Mucosa of gallbladder (tissue), 1 donor: ENCODE data around the gene MAL. TPM values are rescaled to one million over a fixed set of nuclear protein-coding genes. Genes with fewer than 3 reads are reported as not detected.
A peak's percentile ranks its signal among the peaks of the same experiment; 100 is the strongest.

ENCODE experiments used
- DNase-seq: peaks from one replicate; pipeline ENCODE4 v3.0.0-alpha.2; 2020; ENCODE audit warnings: low spot score
- total RNA-seq: library from RNA; stranded (reverse); gene quantifications from one replicate; pipeline ENCODE4 v1.2.1, GENCODE V29; 2021
- donor health status: DM: no; HTN: no; CAD: no.

The MAL gene
- total RNA-seq, result 2.9 TPM

DNA sequence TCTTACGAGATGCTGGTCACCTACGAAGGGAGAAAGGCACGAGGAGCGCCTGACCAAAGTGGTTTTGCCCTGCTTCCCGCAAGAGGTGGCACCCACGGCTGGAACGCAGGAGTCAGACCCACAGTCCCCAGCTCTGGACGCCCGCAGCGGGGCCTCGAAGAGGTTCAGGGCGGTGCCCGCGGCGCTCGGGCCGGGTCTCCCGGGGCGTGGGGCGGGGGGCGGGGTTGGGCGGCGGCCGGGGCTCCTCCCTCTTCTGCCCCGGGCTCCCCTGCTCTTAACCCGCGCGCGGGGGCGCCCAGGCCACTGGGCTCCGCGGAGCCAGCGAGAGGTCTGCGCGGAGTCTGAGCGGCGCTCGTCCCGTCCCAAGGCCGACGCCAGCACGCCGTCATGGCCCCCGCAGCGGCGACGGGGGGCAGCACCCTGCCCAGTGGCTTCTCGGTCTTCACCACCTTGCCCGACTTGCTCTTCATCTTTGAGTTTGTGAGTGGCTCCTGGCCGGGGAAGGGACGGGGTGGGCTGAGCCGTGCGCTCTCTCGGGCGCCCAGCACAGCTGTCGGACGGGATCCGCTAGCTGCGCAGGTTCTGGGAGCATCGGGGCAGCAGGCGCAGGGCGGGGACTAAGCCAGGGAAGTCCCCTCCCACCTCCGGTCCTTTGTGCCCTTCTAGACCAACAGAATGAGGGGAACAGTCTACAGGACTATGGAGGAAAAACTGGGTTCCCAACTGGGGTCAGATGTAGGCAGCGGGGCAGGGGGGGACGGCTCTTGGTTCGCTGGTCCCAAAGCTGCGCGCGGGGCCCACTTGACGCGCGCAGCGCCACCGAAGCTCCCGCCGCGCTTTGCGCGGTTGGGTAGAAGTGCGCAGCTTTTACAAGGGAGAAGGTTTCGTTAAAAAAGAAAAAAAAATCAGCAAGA, at the start of gene MAL:
MAL (plus strand) TSS at position 303 of the 914 bp plus-strand sequence; CDS start at position 388, 85 bp downstream.
- no peak for DNase-seq

DNA sequence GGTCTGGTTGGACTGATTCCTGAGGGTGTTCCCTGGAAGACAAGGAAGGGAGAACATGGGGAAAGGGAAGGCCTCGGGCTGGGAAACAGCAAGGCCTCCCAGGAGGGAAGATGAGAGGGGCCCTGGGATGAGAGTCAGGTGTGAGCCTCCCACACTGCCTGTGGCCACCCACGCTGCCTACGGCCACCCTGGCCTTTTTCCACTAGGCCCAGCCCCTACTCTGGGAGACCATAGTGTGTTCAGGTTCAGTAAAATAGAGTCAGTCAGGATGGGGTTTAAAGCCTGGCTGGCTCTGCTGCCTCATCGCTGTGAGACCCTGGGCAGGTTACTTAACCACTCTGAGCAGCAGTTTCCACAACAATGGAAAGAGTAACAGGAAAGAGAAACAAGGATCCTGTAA, 47.7 kb upstream of the MAL start:
- no peak for DNase-seq

DNA sequence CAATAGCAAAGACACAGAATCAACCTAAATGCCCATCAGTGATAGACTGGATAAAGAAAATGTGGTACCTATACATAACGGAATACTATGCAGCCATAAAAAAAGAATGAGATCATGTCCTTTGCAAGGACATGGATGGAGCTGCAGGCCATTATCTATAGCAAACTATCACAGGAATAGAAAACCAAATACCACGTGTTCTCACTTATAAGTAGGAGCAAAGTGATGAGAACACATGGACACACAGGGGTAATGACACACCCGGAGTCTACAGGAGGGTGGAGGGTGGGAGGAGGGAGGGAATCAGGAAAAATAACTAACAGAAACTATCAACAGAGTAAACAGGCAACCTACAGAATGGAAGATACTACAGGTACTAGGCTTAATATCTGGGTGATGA, 46.6 kb upstream of the MAL start:
- DNase-seq, result no peak

DNA sequence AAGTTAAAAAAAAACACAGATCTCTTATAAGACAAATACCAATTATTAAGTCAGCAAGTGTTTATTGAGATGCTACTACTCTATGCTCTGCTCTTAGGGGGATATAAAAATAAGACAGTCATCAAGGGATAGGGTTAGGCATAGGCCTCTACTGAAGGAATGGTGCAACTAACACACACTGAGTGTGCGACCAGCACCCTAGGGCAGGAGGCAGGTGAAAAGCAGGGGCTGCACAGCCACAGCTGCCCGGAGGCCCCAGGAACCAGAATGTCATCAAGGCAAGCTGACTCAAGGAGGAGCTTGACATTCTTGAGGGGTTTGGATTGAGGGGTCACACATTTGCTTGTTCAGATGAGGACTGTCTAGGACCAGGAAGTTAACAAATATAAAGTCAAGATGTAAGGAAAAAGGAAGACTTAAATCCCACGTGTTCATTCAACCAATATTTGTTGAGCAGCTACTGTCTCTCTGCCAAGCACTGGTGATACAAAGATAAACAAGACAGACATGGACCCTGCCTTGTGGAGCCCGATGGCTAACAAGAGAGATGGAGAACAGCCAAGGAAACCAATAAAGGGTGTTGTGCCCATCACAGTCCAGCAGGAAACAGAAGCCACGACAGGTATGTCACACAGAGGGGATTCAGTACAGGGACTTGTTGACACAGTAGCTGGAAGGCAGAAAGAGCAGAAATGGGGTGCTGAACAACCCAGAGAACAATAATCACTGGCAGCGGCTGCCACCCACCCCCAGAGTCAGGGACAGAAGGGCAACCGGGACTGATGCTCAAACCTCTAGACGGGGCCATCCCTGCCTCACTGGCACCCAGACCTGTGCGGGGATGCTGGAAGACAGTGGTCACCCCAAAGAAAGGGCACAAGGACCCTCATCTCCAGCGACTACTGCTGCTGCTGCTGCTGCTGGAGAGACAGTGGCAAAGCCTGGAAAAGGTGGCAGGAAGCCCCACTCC, 45.8 kb upstream of the MAL start:
- DNase-seq, result no peak

DNA sequence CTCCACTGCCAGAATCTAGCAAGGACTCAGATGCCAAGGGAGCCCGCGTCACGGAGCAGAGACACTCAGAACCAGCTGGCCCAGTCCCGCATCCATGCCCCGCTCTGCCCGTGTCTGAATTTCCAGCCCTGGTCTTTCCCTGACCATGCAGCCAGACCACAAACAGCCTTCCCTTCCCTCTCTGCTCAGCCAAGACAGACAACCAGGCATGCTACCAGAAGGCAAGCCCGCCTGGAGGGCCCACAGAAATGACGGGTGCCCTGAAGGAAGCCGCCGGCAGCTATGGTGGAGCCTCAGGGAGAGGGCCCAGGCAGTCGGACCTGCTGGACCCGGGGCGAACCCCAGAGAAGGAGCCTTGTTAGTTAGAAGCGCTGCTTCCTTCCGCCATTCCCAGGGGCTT, 45.1 kb upstream of the MAL start:
- no peak for DNase-seq

DNA sequence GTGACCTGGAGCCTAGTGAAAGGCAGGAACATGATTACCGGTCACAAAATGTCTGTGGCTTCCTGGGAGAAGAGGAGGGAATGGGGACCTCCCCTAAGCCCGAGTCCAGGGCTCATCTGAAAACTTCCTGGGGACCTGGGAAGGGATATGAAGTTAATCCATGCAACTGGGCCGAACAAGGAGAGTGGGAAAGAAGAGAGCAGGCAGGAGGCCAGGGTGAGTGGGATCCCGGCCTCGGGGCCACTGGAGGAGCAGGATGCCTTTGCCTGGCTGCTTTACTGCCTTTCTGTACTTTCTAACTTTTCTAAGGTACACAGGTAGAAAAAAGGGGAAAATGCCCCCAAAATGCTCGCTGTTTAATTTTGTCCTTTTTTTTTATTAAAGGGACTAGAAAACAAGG, 43.4 kb upstream of the MAL start:
- DNase-seq, result no peak

DNA sequence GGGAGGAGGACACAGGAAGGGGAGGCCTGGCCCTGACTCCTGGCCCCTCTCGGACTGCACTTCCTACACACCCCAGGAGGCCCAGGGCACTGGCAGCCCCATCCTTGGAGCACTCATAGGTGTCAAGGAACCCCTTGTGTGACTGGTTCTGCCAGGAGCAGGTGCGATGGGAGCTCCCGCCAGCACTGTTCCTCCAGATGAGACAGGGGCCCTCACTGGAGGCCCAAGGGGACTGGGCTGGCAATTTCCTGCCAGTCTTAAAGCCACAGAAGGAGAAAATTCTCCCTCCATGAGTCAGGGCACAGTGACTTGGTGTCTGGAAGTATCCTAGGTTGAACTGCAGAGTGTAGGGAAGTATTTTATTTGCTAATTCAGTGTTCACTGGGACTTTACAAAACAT, 42.8 kb upstream of the MAL start:
- DNase-seq, result no peak

DNA sequence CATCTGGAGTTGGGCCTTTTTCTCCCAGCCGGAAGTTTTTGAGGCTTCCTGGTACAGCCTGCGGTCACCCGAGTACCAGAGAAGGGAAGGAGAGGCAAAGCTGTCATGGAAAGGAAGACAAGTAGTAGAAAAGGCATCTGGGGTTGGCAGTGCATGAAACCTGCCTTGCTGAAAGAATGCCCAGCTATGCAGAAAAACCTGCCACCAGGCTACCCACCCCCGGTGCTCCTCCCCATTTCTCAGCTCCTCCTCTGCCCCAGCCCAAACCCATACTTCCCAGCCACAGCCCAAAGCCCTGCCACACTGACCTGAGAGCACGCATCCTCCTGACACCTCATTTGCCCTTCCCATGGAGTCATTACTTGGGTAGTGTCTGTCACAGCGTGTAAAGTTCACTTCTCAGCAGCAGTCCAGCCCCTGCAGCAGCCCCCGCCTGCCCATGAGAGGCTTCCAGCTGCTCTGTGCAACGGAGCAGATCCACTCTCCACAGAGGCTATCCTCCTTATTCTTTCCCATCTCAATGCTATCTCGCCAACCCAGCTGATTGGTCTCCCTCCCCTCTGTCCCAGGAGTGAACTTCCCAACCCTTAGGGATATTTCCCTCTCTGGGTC, 40.4 kb upstream of the MAL start:
- no peak for DNase-seq

DNA sequence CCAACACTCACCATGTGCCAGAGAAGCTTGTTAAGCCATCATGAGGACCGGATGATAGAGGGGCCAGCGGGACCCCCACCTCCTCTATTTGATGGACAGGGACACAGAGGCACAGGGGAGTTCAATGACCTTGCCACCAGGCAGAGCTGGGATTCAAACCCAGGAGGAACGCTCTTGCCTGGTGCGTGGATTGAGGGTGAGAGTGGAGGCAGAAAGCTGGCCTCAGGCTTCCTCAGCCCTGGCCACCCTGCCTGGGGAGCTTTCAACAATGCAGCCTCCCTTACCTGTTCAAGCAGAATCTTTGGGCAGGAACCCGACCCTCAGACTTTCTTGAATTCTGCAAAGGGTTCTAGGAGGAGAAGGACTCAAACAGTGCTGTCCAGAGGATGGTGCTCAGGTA, 39.9 kb upstream of the MAL start:
- no peak for DNase-seq

DNA sequence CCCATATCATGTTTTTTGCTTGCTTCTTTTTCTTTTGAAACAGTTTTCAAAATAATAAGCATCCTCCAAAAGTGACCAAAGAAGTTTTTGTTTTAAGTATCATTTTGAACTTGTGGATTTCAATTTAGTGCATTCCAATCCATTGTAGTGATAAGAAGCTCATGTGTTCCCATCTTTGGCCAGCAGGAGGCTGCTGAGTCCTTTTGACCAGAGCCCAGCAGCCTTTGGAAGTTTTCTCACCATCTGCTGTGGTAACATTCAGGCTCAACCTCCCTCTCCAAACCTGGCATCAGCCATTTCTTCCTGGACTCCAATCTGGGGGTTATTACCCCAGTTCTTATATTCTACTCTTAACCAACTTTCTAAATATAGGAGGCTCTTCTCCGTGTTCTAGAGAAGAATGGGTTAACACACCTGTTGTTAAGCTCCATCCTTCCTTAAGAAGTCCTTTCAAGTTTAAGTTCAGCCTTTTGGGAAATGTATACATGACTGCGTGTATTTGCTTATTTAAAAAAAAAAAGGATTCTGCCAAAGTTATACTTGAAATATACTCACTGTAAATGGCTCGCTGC, 39.0 kb upstream of the MAL start:
- DNase-seq, result peak; percentile 28

DNA sequence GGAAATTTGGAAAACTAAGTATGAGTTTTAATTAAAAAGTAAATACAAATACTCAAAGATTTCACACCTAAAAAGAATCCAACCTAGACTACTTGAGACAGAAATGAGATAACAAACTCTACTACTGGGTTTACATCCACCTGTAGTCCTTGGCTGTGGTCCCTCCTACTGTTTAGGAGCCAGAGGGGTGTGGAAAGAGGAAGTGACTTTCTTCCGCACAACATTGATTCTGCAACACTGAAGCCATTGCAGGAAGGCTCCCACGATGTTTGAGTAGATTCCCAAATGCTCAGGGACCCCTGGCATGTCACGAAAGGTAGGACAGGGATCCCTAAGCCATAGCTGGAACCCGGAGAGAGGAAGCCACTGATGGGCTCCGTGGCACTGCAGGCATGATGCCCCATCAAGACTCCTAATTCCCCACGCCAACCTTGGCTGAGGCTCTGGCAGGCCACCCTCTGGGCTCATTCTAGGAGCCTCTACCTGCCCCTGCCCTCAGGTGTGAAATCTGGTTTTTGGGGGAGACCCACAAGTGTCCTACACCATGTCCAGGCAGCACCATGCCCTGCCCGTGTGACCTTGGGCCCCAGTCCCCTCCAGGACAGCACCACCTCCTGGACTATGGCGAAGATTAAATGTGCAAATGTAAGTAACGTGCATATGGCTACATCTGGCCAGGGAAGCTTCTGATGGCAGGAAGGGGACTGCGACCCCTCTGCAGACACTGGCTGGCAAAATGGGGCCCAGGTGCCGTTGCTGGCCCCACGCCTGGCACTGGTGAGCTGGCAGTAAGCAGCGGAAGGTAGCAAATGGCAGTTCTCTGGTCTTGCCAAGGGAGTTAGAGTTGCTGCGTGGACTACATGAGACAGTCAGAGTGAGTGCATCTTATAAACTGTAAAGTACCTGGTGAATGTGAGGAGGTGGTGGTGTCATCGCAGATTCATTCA, 38.2 kb upstream of the MAL start:
- DNase-seq, result no peak

DNA sequence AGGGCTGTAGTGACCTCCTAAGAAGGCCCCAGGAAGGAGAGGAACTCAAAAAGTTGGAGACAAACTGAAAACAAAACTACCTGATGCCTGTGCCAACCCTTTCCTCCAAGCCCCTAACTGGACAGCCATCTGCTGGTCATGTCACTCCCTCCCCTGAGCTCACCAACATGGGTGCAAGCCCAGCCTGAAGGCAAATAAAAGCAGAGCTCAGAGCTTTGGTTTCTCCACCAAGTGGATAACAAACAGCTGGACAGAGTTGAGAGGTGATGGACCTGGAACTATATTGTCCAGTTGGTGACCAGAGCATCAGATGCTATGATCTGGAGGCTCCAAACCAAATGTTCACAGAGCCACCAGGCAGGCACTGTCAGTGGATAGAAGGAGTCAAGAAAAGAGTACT, 34.6 kb upstream of the MAL start:
- no peak for DNase-seq

DNA sequence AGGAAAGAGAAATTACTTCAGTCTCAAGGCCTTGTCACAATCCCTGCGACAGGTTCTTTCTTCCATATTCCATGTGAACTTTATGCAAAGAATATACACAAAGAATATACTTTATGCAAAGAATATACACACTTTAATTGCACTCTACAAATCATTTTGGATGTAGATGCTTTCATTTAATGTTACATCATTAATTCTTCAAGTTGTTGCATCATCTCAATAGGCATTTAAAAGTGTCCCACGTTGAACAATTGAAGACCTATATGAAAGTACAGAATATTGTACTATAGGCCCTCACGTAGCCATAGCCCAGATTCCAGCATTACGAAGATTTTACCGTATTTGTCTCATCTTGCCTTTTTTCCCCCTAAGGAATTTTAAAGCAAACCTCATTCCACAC, 33.1 kb upstream of the MAL start:
- no peak for DNase-seq

DNA sequence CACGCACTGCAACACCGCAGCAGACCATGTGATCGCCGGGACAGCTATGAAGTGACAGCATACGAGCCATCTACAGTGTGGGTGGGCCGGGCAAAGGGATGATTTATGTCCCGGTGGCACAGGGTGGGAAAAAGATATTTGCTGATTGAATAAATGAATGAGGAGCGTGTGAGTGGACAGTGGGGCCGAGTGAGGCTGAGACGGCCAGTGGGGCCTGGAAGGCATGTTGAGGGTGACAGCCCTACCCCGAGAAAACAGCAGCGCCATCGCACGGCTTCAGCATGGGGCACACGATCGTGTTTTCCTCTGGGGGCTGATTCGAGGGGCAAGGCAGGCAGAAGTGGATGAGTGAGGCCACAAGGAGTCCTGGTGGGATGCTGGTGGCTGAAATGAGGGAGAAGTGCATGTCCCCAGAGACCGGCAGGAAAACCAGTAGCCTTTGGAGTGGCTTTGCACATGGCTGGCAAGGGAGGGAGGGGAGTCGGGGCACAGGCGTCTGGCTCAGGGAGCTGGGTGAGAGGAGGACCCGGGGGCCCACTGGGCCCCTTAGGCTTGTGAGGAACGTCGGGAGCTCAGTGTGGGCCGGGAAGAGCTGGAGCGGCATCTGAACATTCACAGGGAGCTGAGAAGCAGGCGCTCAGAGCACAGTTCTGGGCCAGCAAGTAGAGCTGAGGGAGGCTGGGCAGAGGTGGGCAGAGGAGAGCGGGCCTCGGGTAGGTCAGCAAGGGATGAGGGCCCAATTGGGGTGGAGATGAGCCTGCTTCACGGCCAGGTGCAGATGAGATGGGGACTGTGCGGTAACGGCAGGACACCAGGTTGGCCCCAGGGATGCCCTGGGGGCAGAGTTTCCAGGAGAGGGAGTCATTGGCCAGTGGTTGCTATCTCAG, 32.1 kb upstream of the MAL start:
- DNase-seq, result no peak

DNA sequence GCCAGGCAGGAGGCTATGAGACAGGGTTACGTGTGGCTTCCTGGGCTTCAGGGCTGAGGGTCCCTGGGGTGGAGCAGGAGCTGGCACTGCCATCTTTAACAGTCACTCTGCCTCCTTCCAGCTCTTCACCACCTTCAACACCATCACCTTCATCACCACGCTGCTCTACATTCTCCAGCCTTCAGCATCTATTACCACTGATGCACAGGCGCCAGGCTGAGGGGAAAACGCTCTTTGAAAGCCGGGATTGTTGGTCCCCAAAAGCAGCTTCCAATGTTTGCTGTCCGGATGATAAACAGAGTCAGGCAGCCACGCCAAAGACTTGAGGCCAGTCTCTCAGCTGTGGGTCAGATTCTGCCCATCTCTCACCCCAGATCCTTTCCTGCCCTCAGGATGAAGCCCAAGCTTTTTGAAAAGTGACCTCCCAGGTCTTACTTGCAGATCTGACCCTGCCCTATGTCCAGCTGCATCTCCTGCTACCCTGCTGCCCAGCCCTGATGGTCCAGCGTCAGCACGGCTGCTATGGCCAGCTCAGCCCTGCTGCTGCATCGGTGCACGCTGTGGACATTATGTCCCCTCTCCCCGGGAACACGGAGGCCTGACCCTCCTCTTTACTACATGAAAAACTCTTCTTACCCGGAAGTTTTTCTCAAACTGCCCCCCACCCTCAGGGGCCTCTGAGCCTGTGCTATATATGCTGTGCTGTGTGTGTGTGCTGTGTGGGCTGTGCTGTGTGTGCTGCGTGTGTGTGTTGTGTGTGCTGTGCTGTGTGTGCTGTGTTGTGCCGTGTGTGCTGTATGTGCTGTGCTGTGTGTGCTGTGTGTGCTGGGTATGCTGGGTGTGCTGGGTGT, 31.2 kb upstream of the MAL start:
- no peak for DNase-seq

DNA sequence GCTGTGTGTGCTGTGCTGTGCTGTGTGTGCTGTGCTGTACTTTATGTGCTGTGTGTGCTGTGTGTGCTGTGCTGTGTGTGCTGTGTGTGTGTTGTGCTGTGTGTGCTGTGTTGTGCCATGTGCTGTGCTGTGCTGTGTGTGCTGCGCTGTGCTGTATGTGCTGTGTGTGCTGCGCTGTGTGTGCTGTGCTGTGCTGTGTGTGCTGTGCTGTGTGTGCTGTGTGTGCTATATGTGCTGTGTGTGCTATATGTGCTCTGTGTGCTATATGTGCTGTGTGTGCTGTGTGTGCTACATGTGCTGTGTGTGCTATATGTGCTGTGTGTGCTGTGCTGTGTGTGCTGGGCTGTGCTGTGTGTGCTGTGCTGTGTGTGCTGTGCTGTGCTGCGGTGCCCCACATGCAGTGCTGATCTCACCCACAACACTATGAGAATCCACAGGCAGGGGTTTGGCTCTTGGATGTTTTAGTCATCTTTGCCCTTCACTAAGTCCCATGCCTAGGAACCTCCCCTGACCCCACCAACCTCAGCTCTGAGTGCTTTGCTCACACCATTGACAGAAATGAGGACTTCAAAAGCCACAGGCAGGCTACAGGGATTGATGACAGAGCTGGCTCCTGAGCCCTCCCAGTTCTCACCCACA, 30.5 kb upstream of the MAL start:
- DNase-seq, result no peak

DNA sequence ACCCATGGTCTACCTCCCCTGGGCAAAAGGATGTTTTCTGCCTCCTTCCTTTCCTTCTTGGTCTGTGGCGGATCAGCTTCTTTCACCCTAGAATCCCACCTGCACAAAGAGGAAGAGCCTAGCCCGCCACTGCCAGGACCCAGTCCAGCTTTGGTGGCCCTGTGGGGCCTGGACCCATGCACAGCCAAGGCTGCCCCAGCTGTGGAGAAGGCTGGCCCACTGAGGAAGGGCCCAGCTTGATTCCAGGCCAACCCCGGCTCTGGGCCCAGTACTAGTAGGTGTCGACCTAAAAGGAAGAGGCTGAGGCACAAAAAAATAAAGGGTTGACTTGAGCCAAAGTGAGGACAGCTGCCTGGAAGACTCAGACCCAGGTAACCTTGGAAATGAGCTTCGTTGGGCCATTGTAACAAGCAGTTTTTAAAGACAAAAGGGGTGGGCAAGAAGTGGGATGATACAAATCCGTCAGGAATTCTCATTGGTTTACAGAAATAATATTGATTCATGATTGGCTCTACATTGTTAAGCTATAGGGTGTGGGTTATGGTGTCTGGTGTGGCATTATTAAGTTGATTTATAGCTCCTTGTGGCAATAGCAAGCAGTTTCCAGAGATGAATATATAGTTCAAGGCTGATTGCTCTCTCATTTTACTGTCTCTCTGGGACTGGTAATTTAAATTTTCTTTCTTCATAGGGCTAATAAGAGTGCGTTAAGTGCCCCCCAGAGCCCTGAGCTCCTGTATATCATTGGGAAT, 29.8 kb upstream of the MAL start:
- DNase-seq, result no peak
